ENCODE data around the gene MRPL18.
"Not testable (repeated sequence)": the region's sequence is repeated elsewhere in the genome, so short reads cannot be mapped to it uniquely, and the experiment has no call there.

Gene MRPL18

DNA sequence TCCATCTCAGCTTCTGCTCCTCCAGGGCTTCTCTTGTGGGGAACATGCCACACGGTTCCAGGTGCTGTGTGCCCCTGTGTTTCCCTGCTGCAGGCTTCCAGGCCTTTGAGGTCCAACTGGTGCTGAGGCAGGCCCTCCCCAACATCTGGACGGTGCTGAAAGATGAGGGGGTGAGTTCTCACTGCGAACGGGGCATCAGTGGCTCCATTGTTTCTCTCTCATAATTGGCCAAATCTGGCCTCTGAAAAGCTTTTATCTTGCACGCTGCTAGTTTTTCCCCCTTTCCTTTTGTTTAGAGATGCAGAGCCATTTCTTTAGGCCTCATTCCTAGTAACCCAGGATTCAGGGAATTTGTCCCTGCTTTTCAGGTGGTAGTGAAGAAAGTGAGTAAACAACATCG lies 18.4 kb downstream of the MRPL18 start:
- in situ Hi-C loops (cut with HindIII; ENCODE audit: low pct_unique_long_range_greater_than_20kb, low sequenced_read_pairs): no loop called here
- no peak for DNase-seq (ENCODE audit: low read depth in 1 of 2, low spot score in 1 of 2)
- TF ChIP-seq JUND (IDR thresholded peaks at IDR 0.05; ENCODE audit: low read depth): no peak

DNA sequence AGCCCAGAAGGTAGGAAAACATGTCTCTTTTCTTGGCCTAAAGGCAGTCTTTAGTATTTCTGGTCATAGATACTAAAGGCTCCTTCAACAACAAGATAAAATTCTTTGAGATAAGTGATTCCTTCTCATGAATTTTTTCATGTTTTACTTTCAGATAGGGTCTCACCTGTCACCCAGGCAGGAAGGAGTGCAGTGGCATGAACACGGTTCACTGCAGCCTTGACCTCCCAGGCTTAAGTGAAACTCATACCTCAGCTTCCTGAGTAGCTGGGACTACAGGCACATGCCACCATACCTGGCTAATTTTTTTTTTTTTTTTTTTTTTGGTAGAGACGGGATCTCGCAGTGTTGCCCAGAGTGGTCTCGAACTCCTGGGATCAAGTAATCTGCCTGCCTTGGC lies 18.9 kb downstream of the MRPL18 start:
- DNase-seq (ENCODE audit: low read depth in 1 of 2, low spot score in 1 of 2): no peak
- no peak for TF ChIP-seq JUND (IDR thresholded peaks at IDR 0.05; ENCODE audit: low read depth)
- in situ Hi-C loops (cut with HindIII; ENCODE audit: low pct_unique_long_range_greater_than_20kb, low sequenced_read_pairs): no loop called here

DNA sequence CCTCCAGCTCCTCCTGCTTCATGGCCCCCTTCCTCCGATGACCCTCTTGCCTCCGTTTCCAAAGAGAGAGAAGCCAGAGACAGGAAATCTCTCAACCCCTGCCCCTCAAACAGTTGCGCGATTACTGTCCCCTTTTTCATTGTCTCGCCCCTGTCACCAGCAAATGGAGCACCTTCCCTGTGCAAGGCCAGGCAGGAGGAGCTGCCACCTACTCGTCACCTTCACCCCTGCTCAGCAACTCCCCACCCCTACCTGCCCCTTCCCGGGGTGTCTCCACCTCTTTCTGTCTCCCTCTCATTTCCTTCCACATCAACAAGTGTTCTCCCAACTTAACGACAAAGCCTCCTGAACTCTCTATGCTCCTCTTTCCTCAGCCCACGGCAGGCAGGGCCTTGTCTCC lies 23.5 kb downstream of the MRPL18 start:
- no peak for TF ChIP-seq JUND (IDR thresholded peaks at IDR 0.05; ENCODE audit: low read depth)
- no peak for DNase-seq (ENCODE audit: low read depth in 1 of 2, low spot score in 1 of 2)
- in situ Hi-C loops (cut with HindIII; ENCODE audit: low pct_unique_long_range_greater_than_20kb, low sequenced_read_pairs): no loop called here

DNA sequence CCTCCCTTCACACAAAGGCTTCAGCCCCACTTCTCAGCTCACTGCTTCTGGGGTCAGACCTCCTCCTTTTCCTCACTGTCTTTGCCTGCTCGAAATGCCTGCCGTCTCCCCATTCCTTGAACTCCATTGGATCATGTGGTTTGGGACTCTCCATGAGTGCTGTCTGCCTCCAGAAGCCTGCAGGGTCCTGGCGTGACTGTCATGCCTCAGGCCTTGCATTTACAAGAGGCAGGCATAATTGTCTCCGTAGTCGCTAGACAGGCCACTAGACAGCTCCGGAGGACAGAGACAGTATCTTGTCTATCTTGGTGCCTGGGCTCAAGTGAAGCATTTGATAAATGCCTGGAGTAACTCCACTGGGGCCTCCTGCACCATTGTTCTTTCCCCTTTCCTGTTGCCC lies 25.1 kb downstream of the MRPL18 start:
- in situ Hi-C loops (cut with HindIII; ENCODE audit: low pct_unique_long_range_greater_than_20kb, low sequenced_read_pairs): no loop called here
- TF ChIP-seq JUND (IDR thresholded peaks at IDR 0.05; ENCODE audit: low read depth): no peak
- no peak for DNase-seq (ENCODE audit: low read depth in 1 of 2, low spot score in 1 of 2)

DNA sequence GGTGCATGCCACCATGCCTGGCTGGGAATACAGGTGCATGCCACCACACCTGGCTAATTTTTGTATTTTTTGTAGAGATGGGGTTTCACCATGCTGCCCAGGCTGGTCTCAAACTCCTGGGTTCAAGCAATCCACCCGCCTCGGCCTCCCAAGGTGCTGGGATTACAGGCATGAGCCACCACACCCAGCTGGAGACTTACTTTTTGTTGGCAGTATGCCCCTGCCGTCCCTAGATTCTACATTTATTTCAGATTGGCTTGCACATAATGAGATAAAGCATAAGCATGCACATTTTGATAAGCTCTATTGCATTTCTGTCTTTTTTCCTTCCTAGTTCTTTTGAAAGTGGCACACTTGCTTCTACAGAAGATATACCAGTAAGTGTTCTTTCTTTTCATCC lies 26.5 kb downstream of the MRPL18 start:
- in situ Hi-C loops (cut with HindIII; ENCODE audit: low pct_unique_long_range_greater_than_20kb, low sequenced_read_pairs); DNase-seq (ENCODE audit: low read depth in 1 of 2, low spot score in 1 of 2): not testable (repeated sequence)

DNA sequence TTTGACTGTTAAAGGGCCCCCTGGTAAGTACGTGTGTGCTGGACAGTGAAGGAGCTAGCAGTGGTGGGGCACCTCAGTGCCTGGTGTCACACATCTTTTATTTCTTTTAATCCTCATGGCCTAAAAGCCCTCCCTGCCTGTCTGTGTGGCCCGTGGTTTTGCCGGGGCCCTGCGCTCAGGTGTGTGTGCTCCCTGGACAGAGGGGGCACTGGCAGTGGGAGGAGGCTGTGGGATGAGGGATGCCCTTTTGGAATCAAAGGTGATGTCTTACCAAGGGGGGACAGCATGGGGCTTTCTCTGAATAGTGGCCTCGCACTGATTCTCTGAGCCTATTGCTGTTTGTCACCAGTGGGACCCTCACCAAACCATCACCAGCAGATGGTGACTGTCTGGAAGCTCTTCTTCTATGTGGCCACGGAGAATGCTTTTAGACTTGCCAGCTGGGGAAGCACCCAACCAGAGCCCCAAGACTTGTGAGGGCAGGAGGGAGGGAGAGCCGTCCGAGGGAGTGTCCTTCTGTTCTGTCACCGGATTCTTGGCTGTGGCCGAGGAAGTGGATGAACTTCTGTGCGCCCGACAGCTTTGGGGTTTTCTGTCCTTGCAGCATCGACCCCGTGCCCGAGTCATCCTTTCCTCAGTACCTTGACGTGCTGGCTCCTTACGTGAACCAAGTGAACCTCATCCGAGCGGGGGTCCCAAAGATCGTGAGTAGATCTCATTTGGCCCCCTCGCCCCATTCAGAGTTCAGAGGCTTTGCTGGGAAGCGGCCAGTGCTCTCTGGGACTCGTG lies 27.9 kb downstream of the MRPL18 start:
- in situ Hi-C loops (cut with HindIII; ENCODE audit: low pct_unique_long_range_greater_than_20kb, low sequenced_read_pairs): no loop called here
- DNase-seq (ENCODE audit: low read depth in 1 of 2, low spot score in 1 of 2): no peak
- TF ChIP-seq JUND (IDR thresholded peaks at IDR 0.05; ENCODE audit: low read depth): no peak

DNA sequence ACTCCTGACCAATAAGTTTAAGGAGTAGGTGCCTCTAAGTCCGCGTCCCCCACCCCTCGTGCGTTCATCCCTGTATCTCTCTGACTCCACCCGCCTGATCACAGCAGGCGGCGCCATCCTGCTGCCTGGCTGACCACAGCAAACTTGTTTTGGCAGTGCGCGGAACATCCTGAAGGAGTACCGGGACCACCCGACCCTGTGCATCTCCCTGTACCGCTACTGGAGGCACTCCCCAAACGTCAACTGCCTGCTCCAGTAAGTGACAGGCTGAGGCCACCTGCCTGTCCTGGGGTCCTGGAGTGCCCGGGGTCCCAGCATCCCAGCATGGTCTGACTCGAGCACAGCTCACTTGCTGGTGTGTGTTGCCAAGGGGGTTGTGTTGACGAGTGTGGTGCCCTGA lies 28.8 kb downstream of the MRPL18 start:
- no peak for TF ChIP-seq JUND (IDR thresholded peaks at IDR 0.05; ENCODE audit: low read depth)
- in situ Hi-C loops (cut with HindIII; ENCODE audit: low pct_unique_long_range_greater_than_20kb, low sequenced_read_pairs): no loop called here
- no peak for DNase-seq (ENCODE audit: low read depth in 1 of 2, low spot score in 1 of 2)

DNA sequence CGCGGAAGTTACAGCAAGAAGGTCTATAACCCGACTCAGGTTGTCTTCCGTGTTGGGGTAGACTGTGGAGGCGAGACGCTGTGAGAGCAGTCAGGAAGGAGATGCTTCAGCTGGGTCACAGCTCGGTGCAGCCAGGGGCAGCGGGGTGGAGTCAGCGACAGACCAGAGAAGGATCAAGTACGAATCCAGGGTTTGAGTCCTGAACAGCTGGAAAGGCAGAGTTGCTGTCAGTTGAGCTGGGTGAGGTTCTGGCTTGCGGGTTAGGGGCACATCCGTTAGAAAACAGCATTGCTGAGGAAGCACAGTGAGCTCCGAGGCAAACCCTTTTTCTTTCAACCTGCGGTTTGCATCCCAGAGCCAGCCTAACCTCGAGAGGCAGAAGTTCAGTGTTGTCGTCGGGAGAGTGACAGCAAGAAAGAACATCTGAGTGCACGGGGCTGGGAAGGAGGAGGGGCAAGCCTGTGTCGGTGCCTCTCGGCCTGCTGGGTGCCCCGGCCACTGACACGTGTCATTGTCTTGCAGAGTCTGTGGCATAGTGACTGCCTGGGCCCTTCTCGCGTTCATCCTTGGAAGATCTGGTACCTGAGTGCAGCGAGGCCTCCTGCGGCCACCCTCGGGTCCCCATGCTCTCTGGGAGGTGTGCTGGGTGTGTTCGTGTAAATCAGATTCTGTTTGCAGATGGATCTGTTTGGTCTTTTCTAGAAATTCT lies 29.8 kb downstream of the MRPL18 start:
- in situ Hi-C loops (cut with HindIII; ENCODE audit: low pct_unique_long_range_greater_than_20kb, low sequenced_read_pairs): no loop called here
- no peak for DNase-seq (ENCODE audit: low read depth in 1 of 2, low spot score in 1 of 2)
- no peak for TF ChIP-seq JUND (IDR thresholded peaks at IDR 0.05; ENCODE audit: low read depth)

DNA sequence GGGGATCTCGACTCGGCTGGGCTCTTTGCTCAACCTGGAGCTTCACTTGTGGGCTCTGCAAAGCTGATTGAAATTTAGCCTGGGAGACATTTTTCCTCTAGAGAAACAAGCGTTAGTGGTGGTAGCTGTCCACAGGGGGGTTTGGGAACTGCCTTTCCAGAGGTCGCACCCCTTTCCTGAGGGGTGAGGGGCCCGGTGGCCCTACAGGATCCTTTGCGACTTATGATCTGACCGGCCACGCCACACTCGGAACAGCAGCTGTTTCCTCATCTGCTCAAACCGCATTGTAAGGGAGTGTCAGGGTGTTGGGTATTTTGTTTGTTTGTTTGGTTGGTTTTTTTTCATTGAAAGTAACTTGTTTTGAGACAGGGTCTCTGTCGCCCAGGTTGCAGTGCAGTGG lies 30.9 kb downstream of the MRPL18 start:
- no peak for DNase-seq (ENCODE audit: low read depth in 1 of 2, low spot score in 1 of 2)
- TF ChIP-seq JUND (IDR thresholded peaks at IDR 0.05; ENCODE audit: low read depth): no peak
- in situ Hi-C loops (cut with HindIII; ENCODE audit: low pct_unique_long_range_greater_than_20kb, low sequenced_read_pairs): no loop called here

DNA sequence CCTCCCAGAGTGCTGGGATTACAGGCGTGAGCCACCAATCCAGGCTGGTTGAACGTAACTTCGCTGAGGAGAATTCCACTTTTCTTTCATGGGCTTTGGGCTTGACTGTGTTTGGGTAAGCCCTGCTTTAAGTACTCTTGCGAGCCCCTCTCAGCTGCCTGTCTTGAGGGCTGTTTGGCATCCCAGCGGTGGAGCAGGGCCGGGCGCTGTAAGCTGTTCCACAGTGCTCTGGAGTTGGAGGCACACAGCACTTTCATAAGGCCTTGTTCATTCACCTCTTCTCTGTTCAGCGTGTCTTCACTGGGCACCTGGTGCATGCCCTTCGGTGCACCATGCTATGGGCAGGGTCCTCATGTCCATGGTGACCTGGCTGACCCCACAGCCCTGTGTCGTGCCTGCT lies 31.5 kb downstream of the MRPL18 start:
- TF ChIP-seq JUND (IDR thresholded peaks at IDR 0.05; ENCODE audit: low read depth): no peak
- DNase-seq (ENCODE audit: low read depth in 1 of 2, low spot score in 1 of 2): no peak
- in situ Hi-C loops (cut with HindIII; ENCODE audit: low pct_unique_long_range_greater_than_20kb, low sequenced_read_pairs): no loop called here

DNA sequence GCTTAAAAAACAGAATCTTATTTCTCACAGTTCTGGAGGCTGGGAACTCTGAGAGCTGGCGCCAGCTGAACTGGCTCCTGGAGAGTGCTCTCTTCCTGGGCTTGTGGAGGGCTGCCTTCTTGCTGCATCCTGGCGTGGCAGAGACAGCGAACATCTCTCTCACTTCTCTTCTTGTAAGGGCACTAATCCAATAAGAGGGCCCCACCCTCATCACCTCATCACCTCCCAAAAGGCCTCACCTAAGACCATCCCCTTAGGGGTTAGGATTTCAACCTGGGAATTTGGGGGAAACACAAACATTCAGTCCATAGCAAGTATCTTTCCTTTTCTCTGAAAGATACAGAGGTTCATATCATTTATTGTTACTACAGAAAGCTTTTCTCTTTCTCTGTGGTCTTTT lies 33.7 kb downstream of the MRPL18 start:
- in situ Hi-C loops (cut with HindIII; ENCODE audit: low pct_unique_long_range_greater_than_20kb, low sequenced_read_pairs): no loop called here
- no peak for TF ChIP-seq JUND (IDR thresholded peaks at IDR 0.05; ENCODE audit: low read depth)
- DNase-seq (ENCODE audit: low read depth in 1 of 2, low spot score in 1 of 2): no peak

DNA sequence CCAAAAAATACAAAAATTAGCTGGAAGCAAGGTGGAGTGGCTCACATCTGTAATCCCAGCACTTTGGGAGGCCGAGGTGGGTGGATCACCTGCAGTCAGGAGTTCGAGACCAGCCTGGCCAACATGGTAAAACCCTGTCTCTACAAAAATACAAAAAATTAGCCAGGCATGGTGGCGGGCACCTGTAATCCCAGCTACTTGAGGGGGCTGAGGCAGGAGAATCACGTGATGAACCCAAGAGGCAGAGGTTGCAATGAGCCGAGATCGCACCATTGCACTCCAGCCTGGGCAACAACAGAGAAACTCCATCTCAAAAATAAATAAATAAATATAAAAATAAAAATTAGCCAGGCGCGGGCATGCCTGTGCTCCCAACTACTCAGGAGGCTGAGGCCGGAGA lies 34.4 kb downstream of the MRPL18 start:
- DNase-seq (ENCODE audit: low read depth in 1 of 2, low spot score in 1 of 2); in situ Hi-C loops (cut with HindIII; ENCODE audit: low pct_unique_long_range_greater_than_20kb, low sequenced_read_pairs): not testable (repeated sequence)

DNA sequence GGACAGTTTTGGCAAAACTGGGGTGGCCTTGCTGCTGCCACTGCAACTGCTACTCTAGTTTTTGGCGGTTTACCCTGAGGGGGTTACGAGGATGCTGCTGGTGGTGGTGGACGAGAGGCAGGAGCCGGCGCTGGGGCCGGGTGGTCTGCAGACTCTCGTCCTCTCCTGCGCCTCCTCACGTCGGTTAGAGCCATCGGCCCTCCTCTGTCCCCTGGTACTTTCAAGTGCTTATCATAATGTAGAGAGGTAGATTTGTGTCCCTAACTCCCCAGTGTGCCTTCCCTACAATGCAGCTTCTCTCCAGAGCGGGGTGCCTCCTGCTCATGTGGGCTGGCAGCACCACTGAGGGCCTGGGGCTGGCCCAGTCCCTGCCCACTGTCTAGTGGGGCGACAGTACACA lies 35.7 kb downstream of the MRPL18 start:
- no peak for TF ChIP-seq JUND (IDR thresholded peaks at IDR 0.05; ENCODE audit: low read depth)
- no peak for DNase-seq (ENCODE audit: low read depth in 1 of 2, low spot score in 1 of 2)
- in situ Hi-C loops (cut with HindIII; ENCODE audit: low pct_unique_long_range_greater_than_20kb, low sequenced_read_pairs): no loop called here

Data from T47D (cell line).